Stimulated activated CD8-positive, alpha-beta memory T cell treated with anti-CD3 and anti-CD28 coated beads, Interleukin-7, amount 100 ng/mL, for 1 hour (primary cell): ENCODE measurements around the gene FEN1.
A peak's percentile ranks its signal among the peaks of the same experiment; 100 is the strongest.

Experiments
- DNase-seq, 2 donors: peaks; one replicate each; pipeline ENCODE4 v3.0.0-alpha.2; 2020; ENCODE audit warnings: low read depth in 2 of 2

FEN1 gene

DNA sequence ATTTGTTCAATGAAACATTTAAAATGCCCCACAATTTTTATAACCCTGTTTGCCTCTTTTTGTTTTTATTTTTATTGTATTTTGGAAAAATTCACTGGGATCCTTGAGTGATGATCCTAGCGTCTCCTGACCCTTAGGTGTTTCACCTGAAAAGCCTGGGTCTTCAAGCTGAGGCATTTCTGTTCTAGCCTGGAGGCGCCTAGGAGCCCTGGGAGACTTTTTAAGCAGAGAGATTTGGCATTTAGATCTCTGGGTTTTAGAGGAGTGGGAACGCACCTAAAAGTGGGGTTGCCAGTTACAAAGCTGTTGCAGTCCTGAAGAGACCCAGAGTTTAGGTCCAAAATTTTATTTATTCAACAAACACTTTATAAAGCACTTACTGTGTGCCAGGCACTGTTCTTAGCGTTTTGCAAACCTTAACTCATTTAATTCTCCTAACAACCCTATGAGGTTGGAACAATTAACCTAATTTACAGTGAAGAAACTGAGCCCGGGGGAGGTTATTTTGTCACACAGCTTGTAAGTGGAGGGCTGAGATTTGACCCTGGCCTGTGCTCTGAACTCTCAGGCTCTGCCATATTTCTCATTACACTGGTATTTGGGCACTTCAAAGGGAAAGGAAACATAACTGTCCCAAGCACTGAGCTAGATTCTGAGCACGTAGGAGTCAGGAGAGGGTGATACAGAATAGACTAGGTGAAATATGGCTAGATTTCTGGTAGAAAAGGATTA lies 24.9 kb downstream of the FEN1 start:
- no peak for DNase-seq

DNA sequence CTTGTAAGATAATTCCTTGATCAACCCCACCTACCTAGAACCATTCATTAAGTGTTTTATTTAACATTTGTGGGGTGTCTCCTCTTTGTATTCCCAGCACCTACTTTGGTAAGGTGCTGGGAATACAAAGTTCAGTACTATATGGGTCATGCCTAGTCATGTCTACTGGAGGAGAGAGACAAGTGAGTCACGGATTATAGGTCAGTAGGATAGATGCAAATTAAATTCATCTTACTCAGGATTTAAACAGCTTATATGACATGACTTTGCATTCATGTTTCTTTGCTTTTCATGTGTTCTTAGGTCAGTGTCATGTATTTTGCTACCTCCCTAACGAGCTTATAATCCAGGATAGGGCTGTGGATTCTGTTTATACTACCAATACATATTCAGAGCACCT lies 27.5 kb downstream of the FEN1 start:
- DNase-seq, result no peak

DNA sequence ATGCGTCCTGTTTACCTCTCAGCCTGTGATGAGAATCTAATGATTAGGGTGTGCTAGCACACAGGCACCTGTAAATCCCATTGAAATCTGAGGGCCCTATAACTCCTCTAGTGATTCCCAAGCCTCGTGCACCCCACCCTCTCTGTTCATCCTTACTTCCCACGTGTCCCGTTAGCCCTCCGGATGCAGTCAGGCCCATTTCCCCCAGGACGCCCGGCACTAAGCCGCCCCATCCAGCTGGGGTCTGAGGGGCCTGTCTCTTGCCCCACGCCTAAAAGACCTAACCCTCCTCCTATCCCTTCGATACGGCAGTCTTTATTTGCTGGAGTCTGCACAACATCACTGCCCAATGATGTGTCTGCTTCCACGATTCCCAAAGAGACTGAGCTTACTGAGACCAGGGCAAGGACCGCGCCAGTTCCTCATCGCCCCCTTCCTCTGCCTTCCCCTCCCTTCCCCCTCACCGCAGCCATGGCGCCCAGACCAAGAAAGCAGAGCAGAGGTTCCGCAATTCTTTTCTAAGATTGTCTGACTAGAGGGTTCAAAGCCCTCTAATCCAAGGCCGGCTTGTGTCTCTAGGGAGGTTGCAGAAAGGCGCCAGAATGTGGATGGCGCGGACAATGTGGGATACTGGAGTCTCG lies 34.3 kb downstream of the FEN1 start:
- no peak for DNase-seq

DNA sequence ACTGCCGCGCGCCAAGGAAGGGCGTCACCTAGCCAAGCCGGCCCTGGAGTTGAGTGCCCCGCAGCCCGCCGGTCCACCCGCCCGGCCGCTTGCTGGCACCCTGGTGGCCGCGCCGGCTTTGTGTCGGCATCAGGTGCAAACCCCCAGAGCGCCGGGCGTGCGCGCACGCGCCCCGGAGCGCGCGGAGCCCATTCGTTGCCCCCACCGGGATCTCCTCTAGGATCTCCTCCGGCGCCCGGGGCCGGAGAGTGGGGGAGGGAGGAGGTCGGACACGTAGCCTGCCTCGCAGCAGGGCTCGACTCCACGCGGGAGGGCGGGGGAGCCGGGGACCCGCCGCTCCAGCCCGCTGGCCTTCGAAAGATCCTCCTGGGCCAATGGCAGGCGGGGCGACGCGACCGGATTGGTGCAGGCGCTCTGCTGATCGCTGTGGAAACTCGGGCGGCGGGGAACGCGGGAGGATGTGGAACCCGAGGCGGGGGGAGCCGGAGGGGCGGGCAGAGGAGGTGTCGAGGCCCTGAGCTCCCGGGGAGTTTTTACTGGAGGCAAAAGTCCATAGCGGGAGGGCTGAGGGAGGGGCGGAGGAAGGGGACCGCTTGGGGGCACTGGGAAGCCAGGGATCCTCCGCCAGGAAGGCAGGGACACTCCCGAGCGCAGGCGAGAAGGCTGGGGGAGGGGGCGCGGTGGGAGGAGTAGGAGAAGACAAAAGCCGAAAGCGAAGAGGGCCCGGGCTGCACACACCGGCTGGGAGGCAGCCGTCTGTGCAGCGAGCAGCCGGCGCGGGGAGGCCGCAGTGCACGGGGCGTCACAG lies 35.1 kb downstream of the FEN1 start, which contains the start of gene FADS2:
Gene FADS2, plus strand, starts transcription at position 730 of the 808 bp plus-strand sequence. CDS start 91 bp downstream, outside the sequence.
- peak; percentile 31 to 44 for DNase-seq

DNA sequence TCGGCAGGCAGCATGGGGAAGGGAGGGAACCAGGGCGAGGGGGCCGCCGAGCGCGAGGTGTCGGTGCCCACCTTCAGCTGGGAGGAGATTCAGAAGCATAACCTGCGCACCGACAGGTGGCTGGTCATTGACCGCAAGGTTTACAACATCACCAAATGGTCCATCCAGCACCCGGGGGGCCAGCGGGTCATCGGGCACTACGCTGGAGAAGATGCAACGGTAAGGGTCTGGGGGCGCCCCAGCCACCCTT lies 35.6 kb downstream of the FEN1 start:
- no peak for DNase-seq

DNA sequence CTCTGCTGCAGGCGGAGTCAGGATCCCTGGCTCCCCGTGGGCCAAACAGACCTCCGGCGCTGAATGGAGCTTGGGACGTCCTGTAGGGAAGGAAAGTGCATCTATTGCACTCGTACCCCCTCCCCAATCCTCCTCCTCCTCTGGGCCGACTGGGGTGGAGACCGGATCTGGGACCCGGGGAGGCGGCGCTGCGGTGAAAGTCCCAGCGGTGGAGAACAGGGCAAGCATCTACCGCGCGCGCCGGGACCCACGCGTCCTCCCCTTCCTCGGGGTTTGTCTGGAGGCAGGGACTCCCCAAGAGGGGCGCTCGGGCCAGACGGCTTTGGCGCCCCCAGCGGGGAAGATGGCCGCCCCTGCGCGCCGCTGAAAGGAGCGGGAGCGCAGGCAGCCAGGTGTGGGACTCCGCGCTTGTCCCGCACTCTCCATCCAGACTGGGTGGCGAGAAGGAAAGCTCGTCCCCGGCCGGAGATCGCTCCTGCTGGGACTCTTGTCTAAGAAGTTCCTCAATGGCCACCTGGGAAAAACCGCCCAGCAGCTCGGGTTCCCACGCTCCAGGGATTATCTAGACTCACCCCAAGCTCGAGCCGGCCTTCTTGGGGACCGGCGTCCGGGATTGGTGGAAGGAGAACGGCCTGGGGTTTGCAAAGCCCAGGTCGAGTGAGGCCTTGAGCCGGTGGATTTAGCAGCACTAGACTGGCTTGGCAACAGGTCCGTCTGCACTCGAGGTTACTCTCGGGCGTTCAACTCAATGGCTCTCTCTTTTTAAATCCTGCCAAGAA lies 36.1 kb downstream of the FEN1 start:
- DNase-seq, result no peak

DNA sequence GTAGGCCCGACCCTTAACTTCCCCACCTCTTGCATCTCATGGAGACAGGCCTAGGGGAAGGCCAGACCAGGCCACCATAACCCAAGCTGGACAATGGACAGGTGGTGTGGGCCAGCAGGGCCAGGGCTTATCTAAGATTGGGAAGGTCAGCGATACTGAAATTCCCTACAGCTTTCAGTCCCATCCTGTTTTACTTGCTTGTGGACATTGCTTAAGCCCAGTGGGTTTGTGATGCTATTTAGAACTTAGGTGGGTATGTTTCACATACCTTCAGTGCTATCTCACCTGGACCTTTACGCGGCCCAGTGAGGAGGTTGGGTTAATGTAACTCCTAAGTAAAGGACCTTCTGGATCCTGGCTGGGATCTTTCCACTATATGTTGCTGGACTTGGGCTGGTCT lies 37.1 kb downstream of the FEN1 start:
- no peak for DNase-seq

DNA sequence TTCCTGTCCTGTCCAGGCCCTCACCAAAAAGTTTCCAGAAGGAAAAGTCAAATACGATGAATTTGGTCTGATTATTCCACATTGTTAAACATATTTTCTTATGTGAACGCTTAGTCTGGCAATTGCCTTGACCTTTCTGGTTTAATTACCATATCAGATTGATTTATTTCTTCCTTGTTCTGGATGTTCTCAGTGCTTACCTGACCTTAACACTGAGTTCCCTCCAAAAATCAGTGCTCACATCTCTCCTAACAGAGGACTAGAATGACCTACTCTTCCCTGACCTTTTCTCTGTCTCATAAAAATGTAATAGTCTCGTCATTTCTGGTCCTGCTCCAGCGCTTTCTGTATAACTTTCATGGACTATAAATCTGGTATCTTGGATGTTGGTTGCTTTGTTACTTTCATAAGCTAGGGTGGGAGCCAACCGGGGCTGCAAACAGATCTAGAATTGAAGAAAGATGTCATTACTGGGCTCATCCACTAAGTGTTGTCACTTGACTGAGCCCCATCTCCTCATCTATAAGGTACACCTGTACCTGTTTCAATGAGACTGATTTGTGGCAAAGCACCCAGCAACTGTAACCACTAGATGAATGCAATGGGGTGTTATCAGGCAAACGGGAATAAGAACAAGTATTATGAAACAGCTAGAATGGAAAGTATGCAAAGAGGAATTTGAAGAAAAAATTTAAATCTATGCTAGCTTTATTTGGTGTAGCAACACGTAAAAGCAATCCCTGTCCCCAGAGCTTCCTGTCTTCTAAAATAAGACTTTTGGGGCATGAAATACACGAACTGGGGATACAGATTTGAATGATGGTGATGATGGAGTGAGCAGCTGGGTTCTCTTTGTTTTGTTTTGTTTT lies 37.8 kb downstream of the FEN1 start:
- no peak for DNase-seq

DNA sequence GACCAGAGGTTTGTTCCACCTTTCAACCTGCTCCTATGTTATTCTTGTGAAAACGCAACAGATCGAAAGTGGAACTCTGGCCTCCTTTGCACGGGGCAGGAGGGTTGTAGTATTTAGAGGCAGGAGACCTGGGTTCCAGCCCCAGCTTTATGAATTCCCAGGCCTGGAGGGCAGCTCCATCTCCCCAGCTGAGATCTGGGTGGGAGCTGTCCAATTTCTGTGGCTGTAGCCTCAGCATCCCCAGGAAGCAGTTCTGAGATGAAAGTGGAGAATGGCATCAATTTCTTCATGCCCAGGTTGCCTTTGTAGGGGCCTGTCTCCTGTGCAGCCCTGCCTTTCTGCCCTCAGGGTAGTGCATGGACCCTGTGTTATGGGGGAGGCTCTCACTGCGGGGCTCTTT lies 39.5 kb downstream of the FEN1 start:
- DNase-seq, result no peak

DNA sequence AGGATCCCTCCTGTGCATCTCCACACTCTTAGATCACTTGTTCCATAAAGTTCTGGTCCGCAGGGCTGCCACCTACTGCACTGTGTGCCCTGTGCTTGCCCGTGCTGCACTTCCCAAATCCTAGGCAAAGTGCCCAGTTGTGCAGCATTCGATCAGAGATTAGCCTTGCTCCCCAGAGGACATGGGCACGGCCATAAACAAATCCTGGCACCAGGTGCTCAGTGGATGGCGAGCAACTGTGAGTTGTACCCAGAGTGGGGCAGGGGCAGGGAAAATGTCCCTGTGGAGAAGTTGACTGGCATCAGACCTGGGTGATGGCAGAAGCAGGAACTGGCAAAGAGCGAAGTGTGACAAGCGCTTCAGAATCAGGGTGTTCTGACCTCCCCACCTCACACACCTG lies 40.0 kb downstream of the FEN1 start:
- no peak for DNase-seq

DNA sequence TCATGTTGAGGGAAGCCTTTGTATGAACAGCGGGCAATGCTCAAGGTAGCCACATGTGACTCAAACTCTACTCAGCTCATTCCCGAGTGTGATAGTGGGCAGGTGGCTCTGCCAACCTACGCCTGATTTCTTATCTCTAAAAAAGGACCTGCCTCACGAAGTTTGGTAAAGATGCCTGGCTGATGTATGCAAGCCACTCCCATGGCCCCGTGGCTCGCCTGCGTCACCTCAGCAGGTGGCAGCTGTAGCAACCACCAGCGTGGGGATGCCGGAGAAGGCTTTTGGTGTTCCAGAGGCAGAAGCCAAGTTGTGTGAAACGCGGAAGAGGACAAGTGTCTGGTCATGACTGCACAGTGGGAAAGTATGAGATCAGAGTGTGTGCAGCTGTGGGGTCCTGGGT lies 40.8 kb downstream of the FEN1 start:
- DNase-seq, result no peak

DNA sequence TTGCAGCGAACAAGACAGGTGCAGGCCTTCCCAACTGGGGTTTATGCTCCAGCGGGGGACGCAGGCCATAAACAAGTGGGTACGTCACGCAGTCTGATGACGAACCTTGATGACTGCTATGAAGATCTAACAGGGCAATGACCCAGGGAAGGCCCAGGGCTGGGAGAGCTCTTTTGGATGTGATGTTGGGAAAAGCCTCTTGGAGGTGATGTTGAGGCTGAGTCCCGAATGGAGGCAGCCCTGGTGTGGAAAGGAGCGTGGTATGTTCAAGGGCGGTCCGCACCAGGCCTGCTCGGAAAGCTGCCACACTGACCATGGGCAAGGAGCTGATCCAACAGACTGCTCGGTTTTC lies 41.2 kb downstream of the FEN1 start:
- DNase-seq, result no peak

DNA sequence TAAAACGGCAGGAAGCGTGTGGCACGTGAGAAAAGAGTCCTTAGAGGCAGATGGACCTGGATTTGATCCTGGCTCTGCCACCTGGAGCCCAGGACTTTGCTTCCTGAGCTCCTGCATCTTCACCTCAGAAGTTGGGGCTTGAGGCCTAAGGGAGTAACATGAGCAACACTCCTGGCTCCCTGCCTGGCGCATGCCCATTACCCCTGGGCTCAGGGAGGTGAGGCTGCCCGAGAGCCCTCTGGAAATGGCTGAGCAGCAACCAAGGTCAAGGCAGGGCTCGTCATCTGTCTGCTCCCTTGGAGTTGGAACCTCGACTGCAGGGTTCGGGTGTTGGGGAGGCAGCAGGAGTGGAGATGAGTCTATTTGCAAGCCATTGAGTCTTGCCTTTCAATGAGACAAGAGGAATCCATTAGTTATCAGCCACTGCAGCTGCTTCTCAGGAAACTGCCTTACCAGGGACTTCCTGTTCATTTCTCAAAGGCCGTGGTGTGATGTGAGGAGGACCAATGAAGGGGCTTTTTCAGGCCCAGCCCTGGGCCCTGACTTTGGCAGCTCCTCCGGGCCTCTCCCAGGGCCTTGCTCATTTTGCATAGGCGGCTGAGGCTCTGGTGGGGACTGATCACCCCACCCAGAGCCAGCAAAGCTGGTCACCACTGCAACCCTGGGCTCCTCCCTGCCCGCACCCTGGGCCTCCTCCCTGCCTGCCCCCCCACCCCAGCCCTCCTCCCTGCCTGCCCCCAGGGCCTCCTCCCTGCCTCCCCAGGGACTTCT lies 41.8 kb downstream of the FEN1 start:
- no peak for DNase-seq

DNA sequence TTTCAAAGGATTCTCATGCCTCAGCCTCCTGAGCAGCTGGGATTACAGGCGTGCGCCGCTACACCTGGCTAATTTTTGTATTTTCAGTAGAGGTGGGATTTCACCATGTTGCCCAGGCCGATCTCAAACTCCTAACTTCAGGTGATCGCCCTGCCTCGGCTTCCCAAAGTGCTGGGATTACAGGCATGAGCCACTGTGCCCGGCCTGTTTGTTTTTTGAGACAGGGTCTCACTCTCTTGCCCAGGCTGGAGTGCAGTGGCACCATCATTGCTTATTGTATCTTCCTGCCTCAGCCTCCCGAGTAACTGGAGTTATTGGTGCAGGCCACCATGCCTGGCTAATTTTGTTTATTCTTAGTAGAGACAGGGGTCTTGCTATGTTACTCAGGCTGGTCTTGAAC lies 43.5 kb downstream of the FEN1 start:
- DNase-seq, result no peak

DNA sequence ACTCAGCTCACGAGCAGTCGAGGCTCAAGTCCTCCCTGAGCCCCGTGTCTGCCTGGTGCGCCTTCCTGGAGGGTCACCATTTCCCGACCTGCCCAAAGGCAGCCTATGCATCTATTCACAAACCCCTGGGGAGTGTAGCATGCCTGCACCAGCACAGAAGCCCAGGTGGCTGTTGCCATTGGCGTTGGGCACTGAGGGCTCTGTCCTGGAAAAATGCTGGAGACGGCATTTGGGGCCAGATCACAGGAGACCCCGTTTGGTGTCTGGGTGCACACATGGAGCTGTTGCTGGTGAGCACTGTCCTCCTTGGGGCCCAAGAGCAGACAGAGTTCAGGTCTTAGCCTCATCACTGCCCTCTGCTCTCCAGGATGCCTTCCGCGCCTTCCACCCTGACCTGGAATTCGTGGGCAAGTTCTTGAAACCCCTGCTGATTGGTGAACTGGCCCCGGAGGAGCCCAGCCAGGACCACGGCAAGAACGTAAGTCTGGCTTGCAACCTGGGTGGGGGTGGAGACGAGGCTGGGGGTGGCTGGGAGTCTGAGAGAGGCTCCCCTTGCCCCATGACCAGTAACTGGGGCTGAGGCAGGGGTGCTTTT lies 44.8 kb downstream of the FEN1 start:
- DNase-seq, result no peak

DNA sequence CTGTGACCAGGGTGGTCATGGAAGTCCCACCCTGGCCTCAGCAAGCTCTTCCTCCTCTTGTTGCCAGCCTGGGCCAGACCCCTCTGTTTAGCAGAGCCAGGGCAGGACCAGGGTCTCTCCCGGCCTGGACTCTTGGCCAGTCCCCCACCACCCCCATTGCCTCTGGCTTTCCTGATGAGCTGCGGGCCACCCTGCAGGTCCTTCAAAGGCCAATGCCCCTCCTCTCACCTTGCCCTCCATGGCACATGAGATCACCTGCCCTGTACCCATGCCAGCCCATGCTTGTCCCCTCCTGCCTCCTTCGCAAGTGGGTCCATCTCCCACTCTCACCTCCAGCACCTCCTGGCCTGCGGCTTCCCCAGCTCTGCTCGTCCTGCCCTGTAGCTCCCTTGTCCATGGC lies 45.8 kb downstream of the FEN1 start:
- DNase-seq, result no peak

DNA sequence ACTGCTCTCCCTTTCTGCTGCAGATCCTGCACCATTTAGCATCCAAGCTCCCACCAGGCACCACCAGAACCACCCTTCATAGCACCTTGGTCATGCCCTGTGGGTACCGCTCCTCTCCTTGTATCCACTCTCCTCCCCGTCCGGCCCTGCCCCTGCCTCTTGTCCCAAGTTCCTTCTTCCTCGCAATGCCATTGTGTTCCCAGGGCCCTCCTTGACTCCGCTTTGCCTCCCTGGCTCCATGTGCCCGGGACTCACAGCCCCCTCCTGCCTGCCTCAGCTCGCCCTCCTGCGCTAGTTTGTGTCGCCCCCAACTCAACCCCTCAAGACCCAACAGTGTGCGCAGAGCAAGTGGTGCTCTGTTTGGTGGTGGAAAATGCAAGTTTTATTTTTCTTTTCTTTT lies 46.2 kb downstream of the FEN1 start:
- DNase-seq, result no peak

DNA sequence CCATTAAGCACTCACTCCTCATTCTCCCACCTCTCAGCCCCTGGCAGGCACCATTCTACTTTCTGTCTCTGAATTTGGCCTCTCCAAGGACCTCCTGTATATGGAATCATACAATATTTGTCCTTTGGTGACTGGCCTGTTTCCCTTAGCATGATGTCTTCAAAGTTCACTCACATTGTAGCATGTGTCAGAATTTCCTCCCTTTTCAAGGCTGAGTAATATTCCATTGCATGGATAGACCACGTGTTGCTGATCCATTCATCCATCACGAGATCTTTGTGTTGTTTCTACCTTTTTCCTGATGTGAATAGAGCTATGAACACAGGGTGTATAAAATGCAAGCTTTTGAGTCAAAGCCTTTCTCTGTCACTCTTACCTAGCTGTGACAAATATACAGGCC lies 47.0 kb downstream of the FEN1 start:
- no peak for DNase-seq

DNA sequence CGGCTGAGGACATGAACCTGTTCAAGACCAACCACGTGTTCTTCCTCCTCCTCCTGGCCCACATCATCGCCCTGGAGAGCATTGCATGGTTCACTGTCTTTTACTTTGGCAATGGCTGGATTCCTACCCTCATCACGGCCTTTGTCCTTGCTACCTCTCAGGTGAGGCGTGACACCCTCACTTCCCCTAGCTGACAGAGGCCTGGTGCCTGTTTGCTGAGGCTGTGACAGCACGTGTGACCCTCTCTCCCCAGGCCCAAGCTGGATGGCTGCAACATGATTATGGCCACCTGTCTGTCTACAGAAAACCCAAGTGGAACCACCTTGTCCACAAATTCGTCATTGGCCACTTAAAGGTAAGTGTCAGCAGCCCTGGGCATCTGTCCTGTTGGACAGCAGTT lies 47.7 kb downstream of the FEN1 start:
- no peak for DNase-seq
